Nephron (organoid): ENCODE data around the gene B3GNT8.

Experiments
- H3K27ac Mint-ChIP-seq, 3 experiments: 2 replicates each; pipeline ENCODE4 v1.8.0; 2020; ENCODE audit warnings: mixed read lengths in 3 of 3, mild to moderate bottlenecking in 2 of 3, moderate library complexity in 1 of 3
- H3K27me3 Mint-ChIP-seq: 2 replicates; pipeline ENCODE4 v1.8.0; 2021; ENCODE audit warnings: low read depth, mild to moderate bottlenecking, moderate library complexity, mixed read lengths
- H3K36me3 Mint-ChIP-seq: 2 replicates; pipeline ENCODE4 v1.8.0; 2020; ENCODE audit warnings: low read depth, mixed read lengths
- H3K4me1 Mint-ChIP-seq: 2 replicates; pipeline ENCODE4 v1.8.0; 2020; ENCODE audit warnings: mixed read lengths
- H3K4me3 Mint-ChIP-seq, 3 experiments: 2 replicates each; pipeline ENCODE4 v1.8.0; 2020; ENCODE audit warnings: mild to moderate bottlenecking in 3 of 3, mixed read lengths in 3 of 3, moderate library complexity in 2 of 3
- H3K9me3 Mint-ChIP-seq: 2 replicates; pipeline ENCODE4 v1.8.0; 2020; ENCODE audit warnings: mixed read lengths
- TF ChIP-seq, protein P1 (sequence below), 3 experiments: fragments of 200-600 bp; sonication (generic); IDR thresholded peaks; one replicate each; pipeline ENCODE4 v1.5.0; 2021; ENCODE audit warnings: antibody characterized with exemption in 3 of 3; ENCODE audit not compliant: unreplicated experiment in 3 of 3

B3GNT8 gene

DNA sequence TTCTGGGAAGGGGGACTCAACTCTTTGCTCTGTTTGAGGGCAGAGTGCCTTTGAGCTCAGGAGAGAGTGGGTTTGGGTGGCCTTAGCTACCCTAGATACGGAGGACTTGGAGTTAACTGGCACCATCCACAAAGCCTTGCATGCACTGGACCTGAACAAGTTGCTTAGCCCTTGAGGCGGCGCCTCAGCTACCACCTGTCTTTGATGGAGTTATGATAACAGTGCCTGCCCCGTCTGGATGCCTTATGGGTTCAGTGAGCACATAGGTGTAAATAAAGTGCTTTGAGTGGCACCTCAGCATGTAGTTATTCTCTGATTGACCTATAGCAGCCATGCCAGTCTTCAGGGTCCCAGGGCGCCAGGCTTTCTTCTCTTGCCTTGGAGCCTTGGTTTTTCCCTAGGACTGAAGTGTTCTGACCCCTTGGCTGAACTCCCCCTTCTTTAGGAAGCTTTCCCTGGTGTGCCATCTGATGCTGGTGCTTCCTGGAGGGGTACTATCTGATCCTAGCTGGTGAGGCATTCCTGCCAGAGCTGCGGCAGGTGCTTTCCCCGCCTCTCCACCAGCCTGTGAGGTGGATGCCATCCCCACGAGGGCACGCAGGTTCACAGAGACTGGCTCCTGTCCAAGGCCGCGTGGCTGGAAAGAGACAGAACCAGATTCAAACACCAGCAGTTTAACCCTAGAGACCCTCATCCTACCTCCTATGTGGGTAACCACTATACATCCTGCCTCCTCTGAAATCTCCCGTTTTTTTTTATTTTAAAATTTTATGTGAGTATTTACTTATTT is 23.8 kb downstream of the B3GNT8 start:
- H3K9me3 Mint-ChIP-seq, result no peaks in the 10 kb centered on the region
- peaks cover 3% of the 10 kb centered on the region for H3K36me3 Mint-ChIP-seq
- TF ChIP-seq, protein P1, sequence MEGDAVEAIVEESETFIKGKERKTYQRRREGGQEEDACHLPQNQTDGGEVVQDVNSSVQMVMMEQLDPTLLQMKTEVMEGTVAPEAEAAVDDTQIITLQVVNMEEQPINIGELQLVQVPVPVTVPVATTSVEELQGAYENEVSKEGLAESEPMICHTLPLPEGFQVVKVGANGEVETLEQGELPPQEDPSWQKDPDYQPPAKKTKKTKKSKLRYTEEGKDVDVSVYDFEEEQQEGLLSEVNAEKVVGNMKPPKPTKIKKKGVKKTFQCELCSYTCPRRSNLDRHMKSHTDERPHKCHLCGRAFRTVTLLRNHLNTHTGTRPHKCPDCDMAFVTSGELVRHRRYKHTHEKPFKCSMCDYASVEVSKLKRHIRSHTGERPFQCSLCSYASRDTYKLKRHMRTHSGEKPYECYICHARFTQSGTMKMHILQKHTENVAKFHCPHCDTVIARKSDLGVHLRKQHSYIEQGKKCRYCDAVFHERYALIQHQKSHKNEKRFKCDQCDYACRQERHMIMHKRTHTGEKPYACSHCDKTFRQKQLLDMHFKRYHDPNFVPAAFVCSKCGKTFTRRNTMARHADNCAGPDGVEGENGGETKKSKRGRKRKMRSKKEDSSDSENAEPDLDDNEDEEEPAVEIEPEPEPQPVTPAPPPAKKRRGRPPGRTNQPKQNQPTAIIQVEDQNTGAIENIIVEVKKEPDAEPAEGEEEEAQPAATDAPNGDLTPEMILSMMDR (IDR thresholded peaks at IDR 0.05; ENCODE audit: unreplicated experiment in 3 of 3), result no peak
- H3K4me1 Mint-ChIP-seq, result peaks cover 22% of the 10 kb centered on the region
- H3K27me3 Mint-ChIP-seq, result no peaks in the 10 kb centered on the region
- H3K27ac Mint-ChIP-seq, result peak overlapping the region in 1 of 3 experiments; percentile 49
- H3K4me3 Mint-ChIP-seq, result peak overlapping the region in 2 of 3 experiments; percentile 23 to 40

DNA sequence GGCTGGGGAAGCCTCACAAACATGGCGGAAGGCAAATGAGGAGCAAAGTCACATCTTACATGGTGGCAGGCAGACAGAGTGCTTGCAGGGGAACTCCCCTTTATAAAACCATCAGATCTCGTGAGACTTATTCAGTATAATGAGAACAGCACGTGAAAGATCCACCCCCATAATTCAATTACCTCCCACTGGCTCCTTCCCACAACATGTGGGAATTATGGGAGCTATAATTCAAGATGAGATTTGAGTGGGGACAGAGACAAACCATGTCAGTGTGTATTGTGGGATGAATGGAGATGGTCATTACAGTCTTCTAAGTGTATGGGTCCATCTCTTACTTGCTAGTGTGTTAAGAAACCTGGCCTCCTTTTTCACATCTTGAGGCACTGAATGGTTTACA is 25.2 kb downstream of the B3GNT8 start:
- Mint-ChIP-seq H3K9me3 (no peaks in the 10 kb centered on the region), H3K36me3 (peaks cover 3% of the 10 kb centered on the region), H3K27me3 (no peaks in the 10 kb centered on the region), H3K4me3 (no peak overlapping the region), H3K27ac (no peak overlapping the region), H3K4me1 (peaks cover 28% of the 10 kb centered on the region)
- TF ChIP-seq, protein P1 (IDR thresholded peaks at IDR 0.05; ENCODE audit: unreplicated experiment in 3 of 3), result no peak

DNA sequence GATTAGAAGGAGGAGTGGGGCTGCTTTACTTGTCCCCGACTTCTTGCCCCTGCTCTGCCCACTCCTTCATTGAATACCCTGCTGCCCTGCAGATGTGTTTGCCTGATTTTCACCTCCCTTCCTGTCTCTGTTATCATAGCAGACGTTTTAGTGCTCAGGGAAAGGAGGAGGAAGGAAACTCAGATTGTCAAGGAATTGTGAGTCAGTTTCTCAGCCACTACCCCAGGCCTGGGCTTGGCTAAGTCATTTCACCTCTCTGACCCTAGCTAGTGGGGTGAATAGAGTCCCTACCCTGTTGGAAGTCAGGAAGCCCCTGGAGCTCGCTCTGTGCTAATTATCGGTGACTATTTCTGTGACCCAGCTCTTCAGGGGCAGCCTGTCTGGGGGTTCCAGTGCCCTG is 25.7 kb downstream of the B3GNT8 start:
- Mint-ChIP-seq H3K9me3 (no peaks in the 10 kb centered on the region), H3K4me1 (peaks cover 30% of the 10 kb centered on the region), H3K27me3 (no peaks in the 10 kb centered on the region), H3K4me3 (peak overlapping the region in 2 of 3 experiments; percentile 56 to 72), H3K27ac (no peak overlapping the region), H3K36me3 (peaks cover 3% of the 10 kb centered on the region)
- TF ChIP-seq, protein P1 (IDR thresholded peaks at IDR 0.05; ENCODE audit: unreplicated experiment in 3 of 3), result no peak

DNA sequence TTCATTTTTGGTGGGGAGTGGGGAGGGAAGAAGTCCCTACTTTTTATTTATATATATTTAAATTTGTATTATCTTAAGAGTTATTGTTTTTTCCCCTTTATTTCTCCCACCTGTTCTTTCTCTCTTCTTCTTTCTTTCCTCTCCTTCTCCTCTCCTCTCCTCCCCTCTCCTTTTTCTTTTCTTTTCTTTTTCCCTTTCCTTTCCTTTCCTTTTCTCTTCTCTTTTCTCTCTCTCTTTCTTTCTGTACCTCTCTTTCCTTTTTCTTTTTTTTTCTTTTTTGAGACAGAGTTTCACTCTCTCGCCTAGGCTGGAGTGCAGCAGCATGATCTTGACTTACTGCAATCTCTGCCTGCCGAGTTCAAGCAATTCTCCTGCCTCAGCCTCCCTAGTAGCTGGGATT is 27.6 kb downstream of the B3GNT8 start:
- TF ChIP-seq, protein P1 (IDR thresholded peaks at IDR 0.05; ENCODE audit: unreplicated experiment in 3 of 3), result no peak
- Mint-ChIP-seq H3K4me3 (peak overlapping the region; percentile 98 to 100 (median 99)), H3K4me1 (peaks cover 41% of the 10 kb centered on the region)

DNA sequence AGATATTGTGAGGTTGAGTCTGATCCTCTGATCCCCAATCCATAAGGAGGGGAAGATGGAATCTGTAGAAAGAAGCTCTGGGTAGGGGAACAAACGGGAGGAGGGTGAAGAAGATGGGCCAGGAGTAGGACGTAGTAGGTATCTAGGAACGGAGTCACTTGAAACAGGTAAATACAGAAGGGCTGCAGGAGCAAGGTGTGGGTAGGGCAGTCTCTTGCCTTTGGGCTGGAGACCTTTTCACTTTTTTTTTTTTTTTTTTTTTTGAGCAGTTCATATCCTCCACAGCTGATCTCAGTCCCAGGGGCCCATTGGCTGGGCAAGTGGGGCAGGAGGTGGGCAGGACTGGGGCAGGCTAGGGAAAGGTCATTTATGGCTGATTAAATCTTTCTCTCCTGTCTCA is 28.1 kb downstream of the B3GNT8 start:
- Mint-ChIP-seq H3K36me3 (peaks cover 3% of the 10 kb centered on the region), H3K9me3 (no peaks in the 10 kb centered on the region), H3K4me3 (peak overlapping the region; percentile 98 to 100 (median 99)), H3K27ac (peak overlapping the region; percentile 99 to 100 (median 100)), H3K27me3 (no peaks in the 10 kb centered on the region), H3K4me1 (peaks cover 41% of the 10 kb centered on the region)
- TF ChIP-seq, protein P1 (IDR thresholded peaks at IDR 0.05; ENCODE audit: unreplicated experiment in 3 of 3), result no peak

More for the DNA sequence above, 27.6 kb downstream of the B3GNT8 start:
- H3K27ac Mint-ChIP-seq, result peak overlapping the region in 2 of 3 experiments; percentile 73 to 100
- H3K27me3 Mint-ChIP-seq, result no peaks in the 10 kb centered on the region
- peaks cover 3% of the 10 kb centered on the region for H3K36me3 Mint-ChIP-seq
- no peaks in the 10 kb centered on the region for H3K9me3 Mint-ChIP-seq

DNA sequence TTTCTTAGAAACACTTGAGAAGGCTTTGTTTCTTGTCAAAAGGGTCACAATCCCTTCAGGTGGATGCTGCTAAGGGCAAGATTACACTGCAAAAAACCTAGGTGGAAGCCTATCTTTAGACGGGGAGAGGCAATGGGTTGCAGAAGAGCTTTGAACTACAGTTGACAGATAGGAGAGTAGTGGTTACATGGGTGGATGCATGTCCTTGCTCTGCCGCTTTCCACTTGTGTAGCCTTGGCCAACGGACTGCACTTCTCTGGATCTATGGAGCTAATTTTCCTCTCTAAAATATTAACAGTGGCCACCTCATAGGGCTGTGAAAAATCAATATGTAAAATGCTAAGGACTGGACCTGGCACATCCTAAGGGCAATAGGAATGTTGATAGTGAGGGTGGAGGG is 28.6 kb downstream of the B3GNT8 start:
- no peaks in the 10 kb centered on the region for H3K27me3 Mint-ChIP-seq

More for the DNA sequence above, 28.6 kb downstream of the B3GNT8 start:
- Mint-ChIP-seq H3K36me3 (peaks cover 3% of the 10 kb centered on the region), H3K4me3 (peak overlapping the region; percentile 98 to 100 (median 99)), H3K27ac (peak overlapping the region; percentile 99 to 100 (median 100)), H3K4me1 (peaks cover 41% of the 10 kb centered on the region), H3K9me3 (no peaks in the 10 kb centered on the region)
- TF ChIP-seq, protein P1 (IDR thresholded peaks at IDR 0.05; ENCODE audit: unreplicated experiment in 3 of 3), result no peak
